Hepatic stellate cell (primary cell): ENCODE results near the gene ZNF335.
A peak's percentile ranks its signal among the peaks of the same experiment; 100 is the strongest.
"Not testable (repeated sequence)": the region's sequence is repeated elsewhere in the genome, so short reads cannot be mapped to it uniquely, and the experiment has no call there.

Source experiments
- DNase-seq: peaks from one replicate; pipeline ENCODE4 v3.0.0; 2011; ENCODE audit warnings: low spot score

ZNF335 gene

GRCh38 chr20:45934586-45935415, 37.2 kb downstream of the ZNF335 start, which contains the start of gene PCIF1:
Gene PCIF1 (plus strand): TSS chr20:45934683. CDS start chr20:45939000, 4,317 bp downstream.
- peak; percentile 100 for DNase-seq

- no peak for DNase-seq
Measured at GRCh38 chr20:45934046-45934585, 37.9 kb downstream of the ZNF335 start.

GRCh38 chr20:45933266-45934045, 38.5 kb downstream of the ZNF335 start:
- DNase-seq, result peak; percentile 83

- not testable (repeated sequence) for DNase-seq
Measured at GRCh38 chr20:45931680-45932079, 40.3 kb downstream of the ZNF335 start.

GRCh38 chr20:45927071-45927878, 44.7 kb downstream of the ZNF335 start:
- DNase-seq, result no peak

GRCh38 chr20:45926731-45927070, 45.3 kb downstream of the ZNF335 start:
- DNase-seq, result no peak

- DNase-seq, result no peak
Measured at GRCh38 chr20:45925821-45926506, 46.0 kb downstream of the ZNF335 start.

GRCh38 chr20:45924391-45925261, 47.4 kb downstream of the ZNF335 start:
- peak; percentile 61 for DNase-seq

- no peak for DNase-seq
Measured at GRCh38 chr20:45921337-45922189, 50.4 kb downstream of the ZNF335 start.

GRCh38 chr20:45920462-45921336, 51.3 kb downstream of the ZNF335 start:
- no peak for DNase-seq

- DNase-seq, result no peak
Measured at GRCh38 chr20:45919542-45920399, 52.2 kb downstream of the ZNF335 start.

GRCh38 chr20:45918779-45919537, 53.0 kb downstream of the ZNF335 start:
- no peak for DNase-seq

GRCh38 chr20:45918182-45918737, 53.7 kb downstream of the ZNF335 start:
- no peak for DNase-seq

- no peak for DNase-seq
Measured at GRCh38 chr20:45917790-45918141, 54.2 kb downstream of the ZNF335 start.

- no peak for DNase-seq
Measured at GRCh38 chr20:45913116-45913515, 58.9 kb downstream of the ZNF335 start.

GRCh38 chr20:45912344-45912682, 59.7 kb downstream of the ZNF335 start:
- DNase-seq, result no peak
